DMS79 (cell line): ENCODE data around the gene ARHGEF39.

ENCODE experiments used
- DNase-seq: peaks from one replicate; lab custom pipeline; 2025; lab: John Stamatoyannopoulos, UW

The ARHGEF39 gene

GRCh38 chr9:35675204-35675603, 10.2 kb upstream of the ARHGEF39 start:
- no peak for DNase-seq

DNA sequence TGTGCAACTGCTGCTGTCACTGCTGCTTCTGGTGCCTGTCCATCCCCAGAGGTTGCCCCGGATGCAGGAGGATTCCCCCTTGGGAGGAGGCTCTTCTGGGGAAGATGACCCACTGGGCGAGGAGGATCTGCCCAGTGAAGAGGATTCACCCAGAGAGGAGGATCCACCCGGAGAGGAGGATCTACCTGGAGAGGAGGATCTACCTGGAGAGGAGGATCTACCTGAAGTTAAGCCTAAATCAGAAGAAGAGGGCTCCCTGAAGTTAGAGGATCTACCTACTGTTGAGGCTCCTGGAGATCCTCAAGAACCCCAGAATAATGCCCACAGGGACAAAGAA, 9.0 kb upstream of the ARHGEF39 start:
- no peak for DNase-seq

- peak; percentile 56 for DNase-seq
Observed at GRCh38 chr9:35673132-35674024, 8.4 kb upstream of the ARHGEF39 start, which contains the start of gene CA9. Gene CA9 (plus strand): TSS chr9:35673928. CDS start chr9:35673960, 32 bp downstream.

GRCh38 chr9:35669331-35670145, 4.5 kb upstream of the ARHGEF39 start:
- DNase-seq, result no peak

GRCh38 chr9:35667939-35668338, 2.9 kb upstream of the ARHGEF39 start:
- no peak for DNase-seq

DNA sequence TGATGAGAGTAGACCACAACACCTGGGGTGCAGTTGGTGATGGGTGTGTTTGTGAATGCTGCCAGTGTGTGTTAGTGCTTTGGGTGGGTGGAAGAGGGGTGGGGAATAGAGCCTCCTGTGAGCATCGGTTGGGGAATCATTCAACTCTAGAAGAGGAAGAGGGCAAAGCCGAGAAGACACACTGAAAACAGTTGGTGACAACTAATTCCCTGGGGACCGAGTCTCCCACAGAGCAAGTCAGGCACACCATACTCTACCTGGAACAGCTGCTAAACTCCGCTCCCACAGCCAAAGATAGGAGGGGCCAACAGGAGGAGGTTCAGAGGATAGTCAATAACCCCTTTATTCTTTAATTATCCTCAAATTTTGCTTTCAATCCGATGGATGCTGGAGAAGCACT, 1.6 kb upstream of the ARHGEF39 start:
- DNase-seq, result no peak

DNA sequence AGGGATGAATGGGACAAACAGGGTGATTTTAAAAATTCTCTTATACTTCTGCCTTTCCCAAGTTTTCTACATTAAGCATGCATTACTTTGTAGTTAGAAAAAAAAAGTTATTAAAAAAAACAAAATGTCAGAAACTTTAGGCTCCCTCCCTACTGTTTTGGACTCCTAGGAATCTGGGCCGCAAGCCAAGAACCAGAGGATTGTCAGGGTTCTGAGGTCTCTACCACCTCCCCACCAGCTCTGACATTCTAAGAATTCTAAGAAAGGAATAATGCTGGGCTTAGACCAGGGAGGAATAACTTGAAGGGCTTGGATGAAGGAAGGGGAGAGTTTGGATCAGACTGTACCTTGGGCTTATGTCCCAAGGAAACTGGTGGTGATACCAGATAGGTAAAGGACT, 1.1 kb upstream of the ARHGEF39 start:
- no peak for DNase-seq

DNA sequence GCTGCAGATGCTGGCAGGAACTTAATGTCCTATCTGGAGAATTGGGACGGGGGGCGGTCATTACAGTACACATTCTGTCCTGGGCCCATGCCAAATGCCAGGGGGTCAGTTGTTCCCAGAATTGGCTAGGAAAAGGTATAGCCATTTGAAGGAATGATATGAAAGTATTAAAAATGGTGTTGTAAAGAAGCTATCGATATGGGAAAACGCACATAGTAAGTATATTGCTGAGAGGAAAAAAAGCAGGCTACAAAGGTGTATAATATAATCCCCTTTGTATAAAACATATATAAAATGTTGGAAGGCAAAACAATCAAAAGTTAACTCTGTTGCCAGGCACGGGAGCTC, 450 bp upstream of the ARHGEF39 start:
- no peak for DNase-seq

DNA sequence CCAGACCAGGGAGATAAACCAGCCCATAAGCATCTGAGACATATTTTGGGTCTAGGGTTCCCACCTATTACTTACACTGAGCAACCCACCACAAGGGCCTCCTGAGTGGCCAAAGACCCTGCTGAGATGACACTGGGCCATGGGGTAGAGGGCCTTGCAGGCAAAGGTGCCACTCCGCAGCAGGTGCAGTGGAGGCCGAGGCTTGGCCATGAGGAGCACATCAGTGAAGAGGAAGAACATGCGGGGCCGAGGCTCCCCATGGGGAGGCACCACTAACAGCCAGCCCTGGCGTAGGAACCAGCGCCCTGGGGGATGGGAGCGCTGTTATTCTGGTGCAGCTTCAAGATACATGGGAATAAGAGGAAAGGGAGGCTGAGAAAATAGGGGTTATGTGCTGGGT, 2.6 kb downstream of the ARHGEF39 start:
- no peak for DNase-seq

- no peak for DNase-seq
Observed at GRCh38 chr9:35661756-35662350, 3.1 kb downstream of the ARHGEF39 start.

DNA sequence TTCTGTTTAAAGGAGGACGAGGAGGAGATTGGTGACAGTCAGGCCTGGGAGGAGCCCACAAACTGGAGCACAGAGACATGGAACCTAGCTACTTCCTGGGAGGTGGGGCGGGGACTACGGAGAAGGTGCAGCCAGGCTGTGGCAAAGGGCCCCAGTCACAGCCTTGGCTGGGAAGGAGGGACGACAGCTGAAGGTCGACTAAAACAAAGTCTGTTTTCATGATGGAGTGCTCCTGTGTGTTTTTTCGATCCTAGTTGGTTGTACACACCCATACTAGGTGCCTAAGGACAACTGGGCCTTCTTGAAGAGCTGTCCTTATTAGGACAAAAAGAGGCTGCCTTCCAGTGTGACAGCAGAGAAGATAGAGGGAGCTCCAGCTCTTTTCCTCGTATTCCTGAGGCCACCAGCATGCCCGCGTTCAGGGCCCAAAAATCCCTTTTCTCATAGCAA, 4.0 kb downstream of the ARHGEF39 start:
- no peak for DNase-seq

DNA sequence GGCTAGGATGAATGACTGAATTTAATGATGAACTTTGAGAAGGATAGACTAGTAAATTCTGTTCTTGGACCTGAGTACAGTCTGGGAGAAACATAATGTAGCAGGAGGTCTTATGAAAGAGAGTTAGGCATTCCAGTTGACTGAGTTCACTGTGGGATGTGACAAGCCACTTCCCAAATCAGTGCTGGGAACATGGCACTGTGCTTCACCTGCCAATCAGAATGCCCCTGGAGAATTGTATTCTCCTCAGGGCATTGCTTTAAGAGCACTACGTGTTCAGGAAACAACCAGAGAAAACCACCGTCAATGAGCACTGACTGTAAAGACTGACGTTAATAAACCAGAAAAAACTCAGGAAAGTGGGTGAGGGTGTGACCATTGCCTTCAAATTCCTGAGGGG, 5.7 kb downstream of the ARHGEF39 start:
- DNase-seq, result no peak

DNA sequence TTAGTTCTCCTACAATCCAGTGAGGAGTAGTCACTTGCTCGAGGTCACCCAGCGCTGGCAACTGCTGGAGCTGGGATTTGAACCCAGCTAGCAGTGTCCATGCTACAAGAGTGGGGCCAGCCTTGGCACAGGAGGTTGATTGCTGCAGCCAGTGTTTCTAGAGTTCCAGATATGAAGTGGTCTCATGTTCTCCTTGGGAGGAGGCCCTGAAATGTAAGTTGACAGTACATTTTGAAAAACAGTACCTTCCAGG, 6.1 kb downstream of the ARHGEF39 start:
- DNase-seq, result peak; percentile 13

DNA sequence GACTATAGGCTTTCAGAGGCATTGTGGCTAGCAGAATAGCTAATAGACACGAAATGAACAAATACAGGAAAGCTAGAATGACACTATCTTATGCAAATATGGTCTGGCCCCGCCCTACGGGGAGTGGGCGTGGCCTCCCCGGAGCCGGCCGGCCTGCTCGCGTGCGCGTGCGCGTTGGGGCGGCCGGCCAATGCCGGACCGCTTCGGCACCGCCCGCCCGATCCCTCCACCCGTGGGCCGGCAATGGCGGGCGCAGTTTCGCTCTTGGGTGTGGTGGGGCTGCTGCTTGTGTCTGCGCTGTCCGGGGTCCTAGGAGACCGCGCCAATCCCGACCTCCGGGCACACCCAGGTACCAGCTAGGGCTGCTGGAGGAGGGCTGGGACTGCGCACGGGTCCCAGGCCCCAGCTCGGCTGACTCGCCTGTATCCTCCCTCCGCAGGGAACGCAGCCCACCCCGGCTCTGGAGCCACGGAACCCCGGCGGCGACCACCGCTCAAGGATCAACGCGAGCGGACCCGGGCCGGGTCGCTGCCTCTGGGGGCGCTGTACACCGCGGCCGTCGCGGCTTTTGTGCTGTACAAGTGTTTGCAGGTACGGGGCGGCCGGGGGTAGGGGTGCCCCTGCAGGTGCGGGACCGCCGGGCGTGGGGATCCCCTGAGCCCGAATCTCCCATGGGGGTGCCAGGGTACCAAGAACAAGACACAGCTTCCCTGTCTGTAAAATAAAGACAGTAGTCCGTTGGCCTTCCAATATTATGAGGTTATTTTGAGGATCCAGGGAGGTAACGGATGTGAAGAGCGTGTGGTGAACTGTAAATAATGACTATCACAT, 6.6 kb downstream of the ARHGEF39 start, which contains the start of gene CCDC107:
CCDC107 (plus strand) TSS at position 156 of the 831 bp plus-strand sequence; CDS start at position 244, 88 bp downstream.
- DNase-seq, result peak; percentile 57

- DNase-seq, result peak; percentile 98
Observed at GRCh38 chr9:35657546-35658136, 7.4 kb downstream of the ARHGEF39 start, which contains the start of gene RMRP. Gene RMRP (minus strand): TSS chr9:35658019.

DNA sequence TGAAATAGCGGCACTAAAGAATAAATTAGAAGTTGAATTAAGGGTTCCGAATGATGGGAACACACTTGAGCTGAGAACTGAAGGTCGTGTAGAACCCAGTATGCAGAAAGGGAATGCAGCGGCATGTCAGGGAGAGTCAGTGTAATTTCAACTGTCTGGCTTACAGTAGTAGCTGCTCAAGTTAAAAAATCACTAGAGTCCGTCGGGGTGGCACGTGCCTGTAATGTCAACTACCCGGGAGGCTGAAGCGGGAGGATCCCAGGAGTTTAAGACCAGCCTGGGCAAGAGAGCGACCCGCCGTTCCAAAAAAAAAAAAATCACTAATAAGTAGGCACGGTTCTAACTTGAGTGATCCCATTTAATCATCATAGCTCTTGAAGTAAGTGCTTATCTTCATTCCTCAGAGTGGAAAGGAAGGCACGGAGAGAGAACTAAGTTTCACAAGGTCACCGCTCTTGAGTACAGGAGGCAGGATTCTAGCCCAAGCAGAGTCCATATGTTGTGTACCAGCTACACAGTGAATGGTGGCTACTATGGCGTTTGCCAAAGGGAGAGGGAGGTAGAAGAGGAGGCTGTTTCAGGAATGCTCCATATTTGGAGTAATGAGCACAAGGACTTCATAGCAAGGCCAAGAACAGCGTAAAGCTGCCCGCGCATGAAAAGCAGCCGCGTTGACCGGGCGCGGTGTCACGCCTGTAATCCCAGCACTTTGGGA, 8.0 kb downstream of the ARHGEF39 start:
- DNase-seq, result peak; percentile 33

DNA sequence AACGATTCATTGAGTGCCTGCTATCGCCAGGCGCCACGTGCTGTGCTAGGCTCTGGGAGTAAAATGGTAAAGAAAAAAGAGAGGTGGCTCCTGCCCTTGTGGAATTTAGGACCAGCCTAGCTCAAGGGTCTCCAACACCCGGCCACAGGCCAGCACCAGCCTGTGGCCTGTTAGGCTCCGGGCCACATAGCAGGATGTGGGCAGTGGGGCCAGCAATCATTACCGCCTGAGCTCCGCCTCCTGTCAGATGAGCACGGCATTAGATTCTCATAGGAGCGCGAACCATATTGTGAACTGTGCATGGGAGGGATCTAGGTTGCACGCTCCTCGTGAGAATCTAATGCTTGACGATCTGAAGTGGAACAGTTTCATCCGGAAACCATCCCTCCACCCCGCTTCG, 8.6 kb downstream of the ARHGEF39 start:
- no peak for DNase-seq

- no peak for DNase-seq
Observed at GRCh38 chr9:35653611-35654010, 11.4 kb downstream of the ARHGEF39 start.

DNA sequence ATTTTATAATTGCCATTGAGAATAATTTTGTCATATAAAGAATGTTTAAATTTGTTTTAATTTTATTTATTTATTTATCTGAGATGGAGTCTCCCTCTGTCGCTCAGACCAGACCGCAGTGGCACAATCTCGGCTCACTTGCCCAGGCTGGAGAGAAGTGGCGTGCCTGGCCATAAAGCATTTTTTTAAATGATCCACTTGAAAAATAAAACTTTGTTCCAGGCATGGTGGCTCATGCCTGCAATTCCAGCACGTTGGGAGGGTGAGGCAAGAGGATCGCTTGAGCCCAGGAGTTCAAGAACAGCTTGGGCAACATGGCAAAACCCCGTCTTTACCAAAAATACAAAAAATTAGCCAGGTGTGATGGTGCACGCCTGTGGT, 12.2 kb downstream of the ARHGEF39 start:
- no peak for DNase-seq

- DNase-seq, result no peak
Observed at GRCh38 chr9:35651956-35652828, 12.8 kb downstream of the ARHGEF39 start.
